Middle frontal gyrus (tissue), 1 donor: ENCODE data around the gene CA5B.
"Not testable (repeated sequence)": the region's sequence is repeated elsewhere in the genome, so short reads cannot be mapped to it uniquely, and the experiment has no call there.

Experiments
- DNase-seq: peaks from one replicate; pipeline ENCODE4 v3.0.0-alpha.2; 2015; ENCODE audit warnings: low spot score; ENCODE audit errors: extremely low spot score

The CA5B gene

DNA sequence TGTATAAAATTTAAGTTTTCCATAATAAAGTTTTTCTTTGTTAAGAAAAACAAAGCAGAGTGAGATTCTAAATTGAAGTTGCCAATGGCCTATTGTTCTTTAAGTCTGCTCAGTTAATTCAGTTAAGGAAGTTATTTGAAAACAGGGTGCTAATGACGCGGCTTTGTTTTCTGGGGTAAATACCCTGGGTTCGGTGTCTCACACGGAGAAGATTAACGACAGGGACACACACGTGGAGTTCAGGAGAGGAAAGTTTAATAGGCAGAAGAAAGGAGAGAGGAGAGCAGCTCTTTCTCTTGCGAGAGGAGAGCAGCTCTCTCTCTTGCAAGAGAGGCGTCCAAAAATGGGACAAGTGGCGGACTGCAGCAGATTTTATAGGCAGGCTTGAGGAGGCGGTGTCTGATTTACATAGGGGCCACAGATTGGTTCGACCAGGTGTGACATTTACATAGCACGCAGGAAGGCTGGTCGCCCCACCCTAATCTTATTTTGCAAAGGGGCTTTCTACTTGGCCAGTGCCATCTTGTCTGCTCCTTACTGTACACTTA lies 9.6 kb downstream of the CA5B start:
- DNase-seq, result no peak

DNA sequence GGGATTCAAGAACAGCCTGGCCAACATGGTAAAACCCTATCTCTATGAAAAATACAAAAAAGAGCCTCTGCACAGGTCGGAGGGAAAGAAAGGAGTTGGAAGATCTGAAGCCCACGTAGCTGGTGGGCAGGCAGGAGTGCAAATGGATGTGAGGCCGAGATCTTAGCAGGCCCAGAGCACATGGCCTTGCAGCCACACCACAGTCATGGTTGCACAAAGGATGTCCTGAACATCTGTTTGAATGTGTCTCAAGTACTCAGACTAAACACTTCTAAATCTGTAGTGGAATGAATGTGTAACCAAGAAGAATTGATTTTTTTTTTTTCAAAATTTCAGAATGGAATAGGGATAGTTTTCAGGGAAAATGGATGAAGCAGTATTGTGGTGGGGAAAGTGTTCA lies 10.8 kb downstream of the CA5B start:
- no peak for DNase-seq

DNA sequence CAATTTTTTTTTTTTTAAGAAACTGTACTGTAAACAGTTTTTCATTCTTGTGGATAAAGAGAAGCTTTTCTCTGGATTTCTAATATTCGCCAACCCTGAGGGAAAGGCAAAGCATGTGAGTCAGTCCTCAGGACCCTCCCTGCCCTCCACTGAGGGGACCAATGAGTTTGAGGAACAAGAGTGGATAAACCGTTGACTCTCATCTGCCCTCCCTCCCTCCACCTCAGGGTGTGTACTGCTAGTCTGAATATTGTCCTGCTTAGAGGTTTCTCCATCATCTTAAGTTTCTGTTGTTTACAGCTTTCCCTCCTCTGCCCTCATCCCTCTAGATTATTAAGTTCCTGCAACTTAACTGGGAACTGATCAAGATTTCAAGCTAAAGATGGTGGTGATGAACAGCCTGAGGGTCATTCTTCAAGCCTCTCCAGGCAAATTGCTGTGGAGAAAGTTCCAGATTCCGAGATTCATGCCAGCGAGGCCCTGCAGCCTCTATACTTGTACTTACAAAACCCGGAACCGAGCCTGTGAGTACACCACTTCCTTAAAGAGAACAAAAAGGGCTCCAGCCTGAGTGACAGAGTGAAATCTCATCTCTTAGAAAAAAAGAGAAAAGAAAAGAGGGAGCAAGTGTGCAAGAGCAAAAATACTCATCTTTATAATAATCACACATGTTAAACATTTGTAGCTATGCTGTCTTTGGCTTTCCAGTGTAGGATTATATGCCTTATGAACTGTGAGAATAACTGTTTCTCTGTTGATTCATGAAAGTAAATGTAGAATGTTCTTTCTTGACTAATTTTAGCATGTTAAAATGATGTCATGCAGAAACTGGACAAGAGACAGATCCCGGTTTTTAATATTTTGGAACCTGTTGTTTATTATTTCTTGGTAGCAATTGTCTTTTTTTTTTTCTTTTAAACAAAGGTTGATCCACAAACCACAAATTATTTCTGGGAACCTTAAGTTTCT lies 11.9 kb downstream of the CA5B start:
- DNase-seq, result no peak

DNA sequence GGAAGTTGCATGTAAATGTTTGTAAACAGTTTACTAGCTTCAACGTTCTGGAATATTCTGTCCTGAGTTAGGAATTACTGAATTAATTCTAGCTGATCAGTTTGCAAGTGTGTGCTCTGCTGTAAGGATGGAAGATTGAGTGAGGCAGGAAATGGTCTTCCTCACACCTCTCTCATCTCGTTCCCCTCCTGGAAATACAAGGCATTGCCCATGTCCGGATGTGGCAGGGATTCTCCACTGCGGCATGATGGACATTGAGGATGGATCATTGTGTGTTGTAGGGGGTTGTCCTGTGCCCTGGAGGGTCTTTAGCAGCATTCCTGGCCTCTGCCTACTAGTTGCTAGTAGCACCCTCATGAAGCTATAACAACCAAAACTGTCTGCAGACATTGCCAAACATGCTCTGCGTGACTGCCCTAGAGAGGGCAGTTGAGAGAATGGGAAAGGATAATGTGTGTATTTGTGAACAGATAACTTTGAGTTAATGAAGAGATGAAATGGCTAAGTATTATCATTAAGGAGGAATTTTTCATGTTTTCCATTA lies 12.6 kb downstream of the CA5B start:
- DNase-seq, result no peak

DNA sequence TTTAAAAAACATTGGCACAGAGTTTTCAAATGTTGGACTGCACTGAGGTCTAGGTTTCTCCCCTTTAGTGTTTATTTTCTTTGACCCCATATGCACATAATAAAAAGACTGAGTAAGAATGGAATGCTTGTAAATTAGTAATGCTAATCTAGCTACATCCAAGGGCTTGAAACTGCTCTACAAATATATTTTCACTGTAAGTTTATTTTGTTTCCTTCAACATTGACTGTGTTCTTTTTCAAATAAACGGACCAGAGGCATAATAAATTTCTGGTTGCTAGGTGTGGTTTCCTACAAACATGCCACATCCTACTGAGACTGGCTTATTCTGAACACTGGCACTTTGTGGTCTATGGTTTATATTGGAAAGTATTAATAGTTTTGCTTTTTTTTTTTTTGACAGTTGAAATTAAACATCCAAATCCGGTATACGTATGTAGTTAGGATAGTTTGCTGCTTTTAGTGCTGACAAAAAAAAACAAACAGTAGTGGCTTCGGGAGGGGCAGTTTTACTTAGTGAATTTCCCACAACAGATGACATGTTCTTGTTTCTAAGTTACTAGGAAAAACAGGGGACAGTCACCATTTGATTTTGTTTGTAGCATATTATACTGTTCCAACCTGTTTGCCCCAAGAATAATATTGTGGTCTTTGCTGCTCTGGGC lies 13.2 kb downstream of the CA5B start:
- no peak for DNase-seq

DNA sequence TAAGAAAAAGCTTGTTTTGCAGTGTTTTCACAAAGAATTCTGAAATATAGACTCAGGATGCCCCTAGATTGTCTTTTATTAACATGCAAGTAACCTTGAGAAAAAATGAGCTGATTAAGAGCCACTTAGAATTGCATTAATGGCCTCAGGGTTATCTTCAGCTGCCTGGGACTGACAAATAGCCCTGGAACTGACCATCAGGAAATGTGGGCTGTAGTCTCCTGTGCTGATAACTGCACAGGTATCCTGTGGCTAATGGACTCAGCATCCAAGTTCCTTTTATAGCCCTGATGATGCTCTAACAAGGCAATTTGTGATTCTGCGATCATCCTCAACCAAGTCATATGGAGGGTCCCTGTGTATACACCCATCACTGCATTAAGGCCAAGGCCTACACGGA lies 17.0 kb downstream of the CA5B start:
- no peak for DNase-seq

DNA sequence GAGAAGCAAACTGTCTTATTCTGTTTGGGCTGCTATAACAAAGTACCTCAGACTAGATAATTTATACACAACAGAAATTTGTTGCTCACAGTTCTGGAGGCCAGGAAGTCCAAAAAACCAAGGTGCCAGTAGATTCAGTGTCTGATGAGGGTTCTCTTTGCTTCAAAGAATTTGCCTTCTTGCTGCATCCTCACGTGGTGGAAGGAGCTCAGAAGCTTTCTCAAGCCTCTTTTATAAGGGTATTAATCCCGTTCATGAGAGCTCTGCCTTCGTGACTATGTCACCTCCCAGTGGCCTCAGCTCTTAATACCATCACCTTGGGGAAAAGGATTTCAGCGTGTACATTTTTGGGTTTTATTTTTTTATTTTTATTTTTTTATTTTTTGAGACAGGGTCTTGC lies 20.1 kb downstream of the CA5B start:
- no peak for DNase-seq

DNA sequence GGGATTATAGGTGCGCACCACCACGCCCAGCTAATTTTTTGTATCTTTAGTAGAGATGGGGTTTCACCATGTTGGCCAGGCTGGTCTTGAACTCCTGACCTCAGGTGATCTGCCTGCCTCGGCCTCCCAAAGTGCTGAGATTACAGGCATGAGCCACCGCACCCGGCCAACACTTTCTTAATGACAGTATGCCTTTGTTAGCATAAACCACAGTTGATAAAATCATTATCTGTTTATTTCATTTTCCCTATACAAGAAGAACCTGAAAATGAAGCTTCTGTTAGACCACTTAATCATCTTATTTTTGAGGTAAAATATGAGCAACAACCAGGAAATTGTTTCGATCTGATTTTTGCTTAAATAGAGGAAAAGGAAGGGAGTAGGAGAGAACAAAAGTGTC lies 21.8 kb downstream of the CA5B start:
- not testable (repeated sequence) for DNase-seq

DNA sequence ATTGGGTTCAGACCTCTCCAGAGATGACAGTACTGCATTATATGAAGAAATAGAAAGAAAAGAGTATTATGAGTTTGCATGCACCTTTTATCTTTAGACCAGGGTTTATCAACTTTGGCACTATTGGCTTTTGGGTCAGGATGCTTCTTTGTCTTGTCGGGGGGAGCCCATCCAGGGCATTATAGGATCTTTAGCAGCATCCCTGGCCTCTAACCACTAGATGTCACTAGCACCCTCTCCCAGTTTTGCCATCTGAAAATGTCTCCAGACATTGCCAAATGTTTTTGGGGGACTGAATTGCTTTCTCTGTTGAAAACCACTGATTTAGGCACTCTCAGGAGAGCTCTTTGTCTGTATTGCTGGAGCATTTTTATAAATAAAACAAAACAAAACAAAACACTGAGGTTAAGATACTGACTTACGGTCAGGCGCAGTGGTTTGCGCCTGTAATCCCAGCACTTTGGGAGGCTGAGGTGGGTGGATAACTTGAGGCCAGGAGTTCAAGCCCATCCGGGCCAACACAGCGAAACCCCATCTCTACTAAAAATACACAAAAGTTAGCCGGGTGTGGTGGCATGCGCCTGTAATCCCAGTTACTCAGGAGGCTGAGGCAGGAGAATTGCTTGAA lies 23.6 kb downstream of the CA5B start:
- no peak for DNase-seq

DNA sequence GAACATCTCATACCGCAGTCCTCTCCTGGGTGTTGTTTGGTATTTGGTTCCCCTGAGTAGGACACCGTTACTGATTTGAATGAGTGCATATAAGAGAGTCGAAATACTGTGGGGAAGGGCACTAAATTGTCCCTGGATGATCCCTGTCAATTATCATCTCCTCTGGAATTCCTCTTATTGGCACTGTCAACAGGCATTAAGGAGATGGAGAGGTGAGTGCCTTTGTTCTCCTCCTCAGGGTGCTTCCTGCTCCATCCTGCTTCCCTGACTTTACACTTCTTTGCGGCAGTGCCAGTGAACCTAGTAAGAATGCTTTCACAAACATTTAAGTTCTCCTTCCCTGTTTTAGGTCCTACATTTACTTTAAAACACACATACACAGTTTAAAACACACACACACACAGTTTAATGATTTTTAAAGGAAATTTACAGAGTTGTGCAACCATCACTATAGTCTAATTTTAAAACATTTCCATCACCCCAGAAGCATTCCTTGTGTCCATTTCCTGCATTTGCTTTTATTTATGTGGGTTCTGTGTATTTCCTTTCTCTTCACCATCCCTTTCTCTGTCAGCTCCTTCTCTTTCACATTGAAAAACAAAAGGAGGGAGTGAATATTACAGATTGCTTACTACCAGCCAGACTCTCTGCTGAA lies 31.4 kb downstream of the CA5B start:
- no peak for DNase-seq

DNA sequence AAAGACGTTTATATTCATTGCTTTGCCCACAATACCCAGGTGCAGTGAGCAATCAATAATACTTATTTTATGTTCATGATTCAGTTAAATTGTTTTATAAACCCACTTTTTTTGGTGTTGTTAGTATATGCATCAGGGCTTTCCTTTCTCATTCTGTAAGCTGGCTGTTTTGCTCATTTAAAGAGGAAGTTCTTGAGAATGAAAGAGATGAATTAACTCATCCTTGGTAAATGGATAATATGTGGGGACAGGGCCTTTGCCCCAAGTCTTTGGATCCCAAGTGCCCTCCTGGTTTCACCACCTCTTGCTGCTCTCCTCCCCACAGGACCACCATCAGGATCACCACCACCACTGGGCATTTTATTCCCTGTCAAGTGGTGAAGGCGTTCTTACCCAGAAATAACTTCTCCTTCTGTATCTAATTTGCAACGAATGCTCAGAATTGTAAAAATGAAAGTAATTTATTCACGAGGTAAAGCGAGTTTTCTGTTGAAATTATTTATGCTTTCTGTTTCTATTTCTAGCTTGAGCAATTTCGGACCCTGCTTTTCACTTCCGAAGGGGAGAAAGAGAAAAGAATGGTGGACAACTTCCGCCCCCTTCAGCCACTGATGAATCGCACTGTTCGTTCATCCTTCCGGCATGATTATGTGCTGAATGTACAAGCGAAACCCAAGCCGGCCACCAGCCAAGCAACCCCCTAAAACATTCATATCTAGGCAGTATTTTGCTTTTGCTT lies 44.1 kb downstream of the CA5B start:
- DNase-seq, result no peak

DNA sequence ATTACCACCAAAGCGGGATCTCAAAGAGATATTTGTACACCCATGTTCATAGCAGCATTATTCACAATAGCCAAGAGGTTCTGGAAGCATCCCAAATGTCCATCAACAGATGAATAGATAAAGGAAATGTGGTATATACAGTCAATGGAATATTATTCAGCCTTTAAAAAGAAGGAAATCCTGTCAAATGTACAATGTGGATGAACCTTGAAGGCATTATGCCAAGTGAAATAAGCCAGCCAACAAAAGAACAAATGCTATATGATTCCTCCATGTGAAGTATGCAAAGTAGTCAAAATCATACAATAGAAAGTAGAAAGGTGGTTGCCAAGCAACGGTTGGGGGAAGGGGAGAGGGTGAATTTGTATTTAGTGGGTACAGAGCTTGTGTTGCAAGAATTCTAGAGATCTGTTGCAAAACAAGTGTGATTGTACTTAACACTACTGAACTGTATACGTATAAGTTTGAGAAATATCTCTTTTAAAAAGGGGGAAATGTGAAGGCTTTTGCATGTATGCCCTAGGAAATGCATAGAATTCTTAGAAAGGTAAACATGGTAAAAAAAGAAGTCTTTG lies 47.2 kb downstream of the CA5B start:
- DNase-seq, result no peak

DNA sequence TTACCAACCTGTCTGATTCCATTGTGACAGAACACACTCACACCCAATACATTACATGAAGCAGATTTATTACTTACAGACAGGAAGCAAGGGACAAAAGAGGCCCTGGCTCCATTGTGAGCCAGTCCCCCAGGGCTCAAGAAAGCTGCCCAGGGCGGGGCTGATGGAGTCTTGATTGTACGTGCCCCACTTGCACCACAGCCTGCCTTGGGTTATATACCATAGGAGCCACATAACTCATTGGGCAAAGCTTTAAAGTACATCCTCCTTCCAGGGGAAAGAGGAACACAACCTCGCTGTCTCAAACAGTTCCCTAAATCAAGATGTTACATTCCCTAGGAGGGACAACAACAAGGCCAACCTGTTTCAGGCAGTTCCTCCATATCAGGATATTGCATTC lies 48.8 kb downstream of the CA5B start:
- no peak for DNase-seq

DNA sequence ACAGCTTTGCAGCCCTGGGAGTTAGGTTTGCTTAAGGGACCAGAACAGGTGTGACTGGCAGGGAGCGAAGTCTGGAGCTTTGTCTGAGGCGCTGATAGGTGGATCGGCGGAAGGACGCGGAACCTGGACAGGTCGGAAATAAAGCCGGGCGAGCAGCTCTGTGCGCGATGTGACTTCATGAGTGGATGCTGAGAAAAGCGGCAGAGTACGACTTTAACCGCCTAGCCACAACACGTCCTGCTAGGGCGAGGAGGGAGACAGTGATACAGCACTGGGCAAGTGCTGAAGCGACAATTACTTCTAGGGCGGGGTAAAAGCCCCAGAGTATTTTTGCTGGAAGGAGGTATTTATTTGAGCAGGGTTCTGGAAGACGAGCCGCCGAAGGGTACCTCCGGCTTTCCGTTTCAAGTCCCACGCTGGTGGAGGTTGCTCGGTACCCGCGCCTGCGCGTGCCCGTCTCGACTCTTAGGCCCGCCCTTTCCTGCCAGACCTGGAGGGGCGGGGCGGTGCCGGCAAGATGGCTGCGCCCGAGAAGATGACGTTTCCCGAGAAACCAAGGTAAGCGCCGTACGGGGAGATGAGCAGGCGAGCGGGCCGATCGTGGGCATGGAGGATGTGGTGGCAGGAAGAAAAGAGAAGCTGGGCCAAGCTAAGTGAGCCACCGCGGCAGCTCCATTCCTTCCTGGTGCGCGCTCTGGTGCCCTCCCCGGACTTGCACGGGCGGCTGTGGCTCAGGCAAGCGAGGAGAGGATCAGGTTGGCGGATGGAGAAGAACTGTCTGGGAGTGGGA lies 52.1 kb downstream of the CA5B start, which contains the start of gene ZRSR2:
Gene ZRSR2, plus strand, starts transcription at position 506 of the 790 bp plus-strand sequence. Its CDS starts 12 bp downstream, at position 518.
- DNase-seq, result peak; percentile 31

DNA sequence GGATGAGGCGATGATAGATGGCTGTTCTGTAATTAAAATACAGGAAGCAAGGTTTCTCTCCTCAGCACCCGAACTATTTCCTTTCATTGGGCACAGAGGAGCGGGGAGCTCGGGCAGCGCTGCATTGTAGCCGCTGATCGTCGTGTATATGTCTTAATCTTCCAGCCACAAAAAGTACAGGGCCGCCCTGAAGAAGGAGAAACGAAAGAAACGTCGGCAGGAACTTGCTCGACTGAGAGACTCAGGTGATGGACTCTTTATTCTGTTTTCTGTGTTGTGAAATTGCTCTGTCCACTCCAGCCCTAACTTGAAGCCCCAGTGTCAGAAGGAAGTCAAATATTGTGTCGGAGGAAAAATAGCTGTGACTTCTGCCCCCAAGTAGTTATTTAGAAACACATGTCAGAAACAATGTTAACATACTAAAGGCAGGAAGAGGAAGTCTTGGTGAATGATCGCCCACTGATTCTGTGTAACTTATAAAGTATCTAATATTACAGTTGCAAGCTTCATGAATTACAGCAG lies 52.8 kb downstream of the CA5B start:
- DNase-seq, result no peak

DNA sequence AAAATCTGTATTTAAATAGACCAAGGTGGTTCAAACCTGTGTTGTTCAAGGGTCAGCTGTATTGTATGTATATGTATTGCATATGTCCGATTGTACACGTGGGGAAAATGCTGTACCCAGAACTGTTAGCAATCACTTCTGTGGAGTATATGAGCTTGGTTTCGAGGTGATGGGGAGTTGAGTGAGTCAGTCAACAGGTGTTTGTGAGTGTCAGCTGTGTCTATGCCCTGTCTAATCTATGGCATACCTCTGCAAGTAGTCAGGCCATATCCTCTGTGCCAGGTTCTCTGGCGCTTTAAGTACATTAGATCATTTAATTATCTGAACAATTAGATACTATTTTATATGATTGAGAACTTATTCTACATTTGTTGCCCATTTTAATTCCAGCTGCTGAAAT lies 59.6 kb downstream of the CA5B start:
- DNase-seq, result no peak

DNA sequence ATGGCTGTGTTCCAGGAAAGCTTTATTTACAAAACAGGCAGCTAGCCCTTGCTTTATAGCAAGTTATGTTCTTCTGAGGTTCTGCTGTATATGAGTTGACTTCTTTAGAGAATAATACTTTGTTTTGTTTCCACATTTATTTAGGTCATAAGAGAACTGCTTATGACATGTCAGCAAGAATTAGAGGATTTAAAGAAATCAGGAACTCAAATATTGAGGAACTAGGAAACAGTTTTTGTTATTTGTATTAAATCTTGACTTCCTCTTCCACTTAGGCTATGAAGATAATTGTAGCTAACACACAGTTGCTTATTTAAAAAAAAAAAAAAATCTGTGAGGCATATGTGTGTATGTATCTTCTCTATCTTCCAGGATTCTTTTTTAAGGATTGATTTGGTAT lies 66.5 kb downstream of the CA5B start:
- no peak for DNase-seq

DNA sequence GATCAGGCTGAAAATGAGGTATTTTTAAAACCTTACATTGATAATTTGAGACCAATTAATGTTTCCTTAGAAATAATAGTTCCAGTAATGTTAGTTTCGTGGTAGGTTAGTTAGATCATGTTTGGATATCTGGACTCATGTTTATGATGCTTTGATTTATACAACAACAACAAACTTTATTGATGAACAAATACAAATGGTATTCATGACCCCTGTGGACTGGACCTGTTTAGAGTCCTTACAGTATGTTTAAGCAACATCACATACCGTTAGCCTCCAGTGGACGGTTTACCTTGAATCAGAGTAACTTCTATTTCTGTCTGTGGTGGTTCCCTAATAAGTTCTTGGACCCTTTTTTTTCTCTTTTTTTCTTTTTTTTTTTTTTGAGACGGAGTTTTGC lies 70.2 kb downstream of the CA5B start:
- no peak for DNase-seq
